COR-L47 (cell line): Measurements from ENCODE around the gene CTNND1.
"Not testable (repeated sequence)": the region's sequence is repeated elsewhere in the genome, so short reads cannot be mapped to it uniquely, and the experiment has no call there.

Experiments
- DNase-seq: peaks from one replicate; lab custom pipeline; 2025; lab: John Stamatoyannopoulos, UW

Gene CTNND1

GRCh38 chr11:57792870-57793269 is 31.3 kb downstream of the CTNND1 start:
- no peak for DNase-seq

GRCh38 chr11:57793351-57794115 is 31.9 kb downstream of the CTNND1 start:
- no peak for DNase-seq

GRCh38 chr11:57798905-57799559 is 37.4 kb downstream of the CTNND1 start:
- no peak for DNase-seq

- DNase-seq, result peak; percentile 85
These were observed 39.0 kb downstream of the CTNND1 start for GRCh38 chr11:57800444-57801182.

GRCh38 chr11:57801183-57801485 is 39.5 kb downstream of the CTNND1 start:
- no peak for DNase-seq

DNA sequence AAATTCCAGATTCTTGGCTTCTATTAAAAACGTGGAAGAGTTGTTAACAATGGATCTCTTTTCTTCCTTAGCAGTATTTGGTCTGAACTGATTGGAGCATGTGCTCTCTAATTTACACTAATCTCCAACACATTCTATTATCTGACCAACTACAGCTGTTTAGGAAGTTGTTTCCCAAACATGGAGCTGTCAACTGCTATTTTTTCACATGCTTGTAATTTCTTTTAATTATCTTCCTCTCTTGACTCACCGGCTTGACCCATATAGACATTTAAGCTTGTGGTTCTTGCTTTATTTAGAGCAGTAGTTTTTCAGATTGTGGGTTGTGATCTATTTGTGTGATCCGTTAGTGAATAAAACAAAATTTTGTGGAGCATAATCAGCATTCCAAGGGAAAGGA is 40.8 kb downstream of the CTNND1 start:
- no peak for DNase-seq

DNA sequence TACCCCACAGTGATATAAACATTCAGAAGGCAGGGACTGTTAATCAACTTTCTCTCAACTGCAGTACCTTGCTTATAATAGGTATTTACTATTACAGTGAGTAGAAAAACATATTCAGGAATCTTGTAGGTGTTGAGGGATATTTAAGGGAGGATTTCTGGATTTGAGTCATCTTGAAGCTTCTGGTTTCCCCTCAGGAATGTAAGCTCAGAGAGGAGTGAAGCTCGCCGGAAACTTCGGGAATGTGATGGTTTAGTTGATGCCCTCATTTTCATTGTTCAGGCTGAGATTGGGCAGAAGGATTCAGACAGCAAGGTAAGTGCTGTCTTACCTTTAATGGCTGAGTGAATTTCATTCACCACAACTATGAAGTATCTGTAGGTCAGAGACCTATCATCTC is 42.9 kb downstream of the CTNND1 start:
- no peak for DNase-seq

- no peak for DNase-seq
These were observed 44.2 kb downstream of the CTNND1 start for GRCh38 chr11:57805780-57806179.

GRCh38 chr11:57812634-57813033 is 51.0 kb downstream of the CTNND1 start:
- no peak for DNase-seq

- no peak for DNase-seq
These were observed 53.9 kb downstream of the CTNND1 start for GRCh38 chr11:57815476-57815875.

GRCh38 chr11:57815877-57816276 is 54.3 kb downstream of the CTNND1 start:
- no peak for DNase-seq

- no peak for DNase-seq
These were observed 57.2 kb downstream of the CTNND1 start for GRCh38 chr11:57818812-57819211.

GRCh38 chr11:57819252-57819979 is 57.8 kb downstream of the CTNND1 start:
- no peak for DNase-seq

DNA sequence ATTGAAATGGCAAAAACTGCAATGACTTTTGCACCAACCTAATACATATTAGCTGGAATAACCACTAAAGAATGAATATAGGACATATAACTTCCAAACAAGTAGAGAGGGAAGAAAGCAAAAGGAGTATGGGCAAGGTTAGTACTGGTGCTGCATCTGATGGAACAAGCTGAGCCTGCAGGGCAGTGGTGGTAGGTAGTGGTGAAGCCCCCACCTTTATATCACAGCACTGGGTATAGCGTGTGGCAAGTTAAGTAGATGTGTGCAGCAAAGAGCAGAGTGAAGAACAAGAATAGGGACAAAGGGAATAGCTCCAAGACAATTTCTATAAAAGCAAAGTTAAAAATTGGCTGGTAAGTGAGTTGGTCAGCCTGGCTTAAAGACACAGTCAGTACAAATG is 62.3 kb downstream of the CTNND1 start:
- DNase-seq, result no peak

DNA sequence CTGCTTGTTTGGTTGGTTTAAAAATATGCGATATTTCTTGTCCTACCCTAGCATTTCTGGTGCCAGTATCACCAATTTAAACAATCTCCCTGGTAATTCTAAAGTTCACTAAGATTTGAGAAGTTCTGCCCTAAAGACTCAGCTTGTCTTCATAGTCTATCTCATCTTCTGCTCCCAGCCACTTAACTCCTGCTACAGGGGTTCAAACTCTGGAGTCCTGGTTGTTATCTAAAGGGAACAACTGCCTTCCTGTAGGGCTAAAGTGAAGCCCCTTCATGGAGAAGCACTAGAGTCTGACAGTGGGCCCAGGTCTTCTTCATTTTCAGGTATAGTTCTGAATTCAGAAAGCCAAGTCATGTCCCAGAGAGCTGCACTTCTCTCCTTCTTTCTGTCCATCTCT is 73.2 kb downstream of the CTNND1 start:
- no peak for DNase-seq

DNA sequence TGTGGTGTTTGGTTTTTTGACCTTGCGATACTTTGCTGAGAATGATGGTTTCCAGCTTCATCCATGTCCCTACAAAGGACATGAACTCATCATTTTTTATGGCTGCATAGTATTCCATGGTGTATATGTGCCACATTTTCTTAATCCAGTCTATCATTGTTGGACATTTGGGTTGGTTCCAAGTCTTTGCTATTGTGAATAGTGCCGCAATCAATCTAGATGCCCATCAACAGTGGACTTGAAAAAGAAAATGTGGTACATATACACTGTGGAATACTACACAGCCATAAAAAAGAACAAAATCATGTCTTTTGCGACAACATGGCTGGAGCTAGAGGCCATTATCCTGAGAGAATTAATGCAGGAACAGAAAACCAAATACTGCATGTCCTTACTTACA is 77.0 kb downstream of the CTNND1 start:
- not testable (repeated sequence) for DNase-seq

GRCh38 chr11:57842873-57843272 is 81.3 kb downstream of the CTNND1 start:
- DNase-seq, result no peak

DNA sequence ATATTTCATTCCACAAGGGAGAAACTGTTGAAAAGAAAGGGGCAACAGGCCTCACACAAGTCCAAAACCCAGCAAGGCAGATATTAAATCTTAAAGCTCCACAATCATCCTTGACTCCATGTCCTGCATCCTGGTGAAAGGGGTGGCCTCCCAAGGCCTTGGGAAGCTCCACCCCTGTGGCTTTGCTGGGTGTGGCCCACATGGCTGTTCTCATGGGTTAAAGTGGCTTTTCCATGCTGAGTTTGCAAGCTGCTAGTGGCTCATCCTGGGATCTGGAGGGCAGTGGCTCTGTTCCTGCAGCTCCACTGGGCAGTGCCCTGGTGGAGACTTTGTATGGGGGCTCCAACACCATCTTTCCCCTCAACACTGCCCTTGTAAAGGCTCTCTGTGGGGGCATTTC is 106.4 kb downstream of the CTNND1 start:
- DNase-seq, result no peak

GRCh38 chr11:57868491-57868890 is 106.9 kb downstream of the CTNND1 start:
- no peak for DNase-seq
